WTC11 (cell line): ENCODE measurements around the gene KNDC1. TPM values are rescaled to one million over a fixed set of nuclear protein-coding genes. Genes with fewer than 3 reads are reported as not detected.

Experiments used
- ATAC-seq: fragments of 200-7000 bp; cut with Tn5 transposase; 2 replicates; pipeline ENCODE4 v1.10.0; 2021; ENCODE audit warnings: mild to moderate bottlenecking, moderate library complexity
- CTCF ChIA-PET: fragments of 300-600 bp; sonication (Branson Sonifier 250); formaldehyde crosslinking; loops from one replicate; lab custom pipeline; 2021; ENCODE audit warnings: antibody characterized with exemption; lab: Charles Lee
- POLR2A ChIA-PET: fragments of 350-600 bp; sonication (Branson Sonifier 250); formaldehyde crosslinking; loops from one replicate; lab custom pipeline; 2021; ENCODE audit warnings: antibody characterized with exemption; lab: Charles Lee
- DNase-seq: peaks from one replicate; pipeline ENCODE4 v3.0.0; 2021; ENCODE audit warnings: low spot score
- H3K27ac Mint-ChIP-seq: 2 replicates; pipeline ENCODE4 v1.8.0; 2021; ENCODE audit warnings: mixed read lengths
- H3K27me3 Mint-ChIP-seq: 2 replicates; pipeline ENCODE4 v1.8.0; 2021; ENCODE audit warnings: low read depth, mild to moderate bottlenecking, moderate library complexity, mixed read lengths
- H3K36me3 Mint-ChIP-seq: 2 replicates; pipeline ENCODE4 v1.8.0; 2021; ENCODE audit warnings: mixed read lengths
- H3K4me1 Mint-ChIP-seq: 2 replicates; pipeline ENCODE4 v1.8.0; 2022; ENCODE audit warnings: mixed read lengths
- H3K4me3 Mint-ChIP-seq: 2 replicates; pipeline ENCODE4 v1.8.0; 2021; ENCODE audit warnings: mild to moderate bottlenecking, moderate library complexity, mixed read lengths
- H3K9me3 Mint-ChIP-seq: 2 replicates; pipeline ENCODE4 v1.8.0; 2021; ENCODE audit warnings: mixed read lengths
- AR ChIP-seq: fragments of 250-450 bp; sonication (Bioruptor Pico); IDR thresholded peaks from 2 replicates; pipeline ENCODE4 v1.9.0; 2021; ENCODE audit warnings: mild to moderate bottlenecking
- ATF3 ChIP-seq: sonication (generic); formaldehyde crosslinking; conservative IDR thresholded peaks from 2 replicates; pipeline ENCODE4 v1.8.1; 2022; ENCODE audit warnings: mild to moderate bottlenecking, missing genetic modification reagents
- CDX4 ChIP-seq: fragments of 250-450 bp; sonication (Bioruptor Pico); IDR thresholded peaks from 2 replicates; pipeline ENCODE4 v1.9.0; 2021; ENCODE audit warnings: moderate library complexity, mild to moderate bottlenecking, inconsistent platforms, borderline replicate concordance
- ERG ChIP-seq: fragments of 250-450 bp; sonication (Bioruptor Pico); IDR thresholded peaks from 2 replicates; pipeline ENCODE4 v1.8.0; 2021; ENCODE audit warnings: mild to moderate bottlenecking
- ETV6 ChIP-seq: sonication (generic); formaldehyde crosslinking; IDR thresholded peaks from 2 replicates; pipeline ENCODE4 v1.8.1; 2022; ENCODE audit warnings: mild to moderate bottlenecking, missing genetic modification reagents
- GABPB1 ChIP-seq: sonication (generic); formaldehyde crosslinking; IDR thresholded peaks from 2 replicates; pipeline ENCODE4 v1.8.1; 2023; ENCODE audit warnings: mild to moderate bottlenecking, missing genetic modification reagents
- RORB ChIP-seq: fragments of 250-450 bp; sonication (Bioruptor Pico); IDR thresholded peaks from 2 replicates; pipeline ENCODE4 v1.9.0; 2021; ENCODE audit warnings: mild to moderate bottlenecking
- TCF7 ChIP-seq: sonication (generic); formaldehyde crosslinking; IDR thresholded peaks from 2 replicates; pipeline ENCODE4 v1.8.0; 2022; ENCODE audit warnings: mild to moderate bottlenecking, low read depth, missing genetic modification reagents, moderate library complexity
- ZMAT4 ChIP-seq: fragments of 250-450 bp; sonication (Bioruptor Pico); IDR thresholded peaks from 2 replicates; pipeline ENCODE4 v1.9.0; 2021; ENCODE audit warnings: mild to moderate bottlenecking
- ZNF281 ChIP-seq: sonication (generic); formaldehyde crosslinking; IDR thresholded peaks from 2 replicates; pipeline ENCODE4 v1.8.0; 2023; ENCODE audit warnings: mild to moderate bottlenecking, missing genetic modification reagents
- ZNF532 ChIP-seq: fragments of 250-450 bp; sonication (Bioruptor Pico); IDR thresholded peaks from 2 replicates; pipeline ENCODE4 v1.9.0; 2021; ENCODE audit warnings: mild to moderate bottlenecking, borderline replicate concordance
- ZNF671 ChIP-seq: fragments of 250-450 bp; sonication (Bioruptor Pico); IDR thresholded peaks from 2 replicates; pipeline ENCODE4 v1.8.0; 2021; ENCODE audit warnings: mild to moderate bottlenecking
- total RNA-seq: library from RNA; stranded (reverse); gene quantifications from 3 replicates; pipeline ENCODE4 v1.2.3, GENCODE V29; 2021
- TF ChIP-seq, protein P1 (sequence below): sonication (generic); formaldehyde crosslinking; IDR thresholded peaks from 2 replicates; pipeline ENCODE4 v1.8.1; 2023; ENCODE audit warnings: mild to moderate bottlenecking, missing genetic modification reagents, moderate library complexity
- TF ChIP-seq, protein P2 (sequence below): sonication (generic); formaldehyde crosslinking; IDR thresholded peaks from 2 replicates; pipeline ENCODE4 v1.8.0; 2022; ENCODE audit warnings: mild to moderate bottlenecking, missing genetic modification reagents

The KNDC1 gene
- total RNA-seq, 1 experiment from 2014 or later, result 26.6 TPM

GRCh38 chr10:133143546-133143945, 16.5 kb upstream of the KNDC1 start:
- CTCF ChIA-PET, result interaction anchor here (0.5 to 2.5 kb wide), 26 partner anchors 9 to 239 kb away, joined by 3 to 19 read pairs (median 5); no protein-coding TSS in a partner anchor
- peaks cover 5% of the 10 kb centered on the region; the same call in 1 of the 2 replicates for H3K27me3 Mint-ChIP-seq
- TF ChIP-seq, protein P1, sequence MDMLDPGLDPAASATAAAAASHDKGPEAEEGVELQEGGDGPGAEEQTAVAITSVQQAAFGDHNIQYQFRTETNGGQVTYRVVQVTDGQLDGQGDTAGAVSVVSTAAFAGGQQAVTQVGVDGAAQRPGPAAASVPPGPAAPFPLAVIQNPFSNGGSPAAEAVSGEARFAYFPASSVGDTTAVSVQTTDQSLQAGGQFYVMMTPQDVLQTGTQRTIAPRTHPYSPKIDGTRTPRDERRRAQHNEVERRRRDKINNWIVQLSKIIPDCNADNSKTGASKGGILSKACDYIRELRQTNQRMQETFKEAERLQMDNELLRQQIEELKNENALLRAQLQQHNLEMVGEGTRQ (CRISPR knock-in tag), result no peak
- TF ChIP-seq CDX4 (CRISPR knock-in tag) (no peak), ZMAT4 (CRISPR knock-in tag) (no peak), ATF3 (no peak), ZNF671 (CRISPR knock-in tag) (no peak), ZNF532 (CRISPR knock-in tag) (no peak), RORB (CRISPR knock-in tag) (no peak)
- H3K36me3 Mint-ChIP-seq, result peaks cover 20% of the 10 kb centered on the region
- peaks cover 32% of the 10 kb centered on the region for H3K4me1 Mint-ChIP-seq
- POLR2A ChIA-PET, result no interaction called here
- no peak for ATAC-seq
- no peak overlapping the region for H3K4me3 Mint-ChIP-seq
- no peak overlapping the region for H3K27ac Mint-ChIP-seq
- no peak for DNase-seq
- peaks cover 19% of the 10 kb centered on the region for H3K9me3 Mint-ChIP-seq

DNA sequence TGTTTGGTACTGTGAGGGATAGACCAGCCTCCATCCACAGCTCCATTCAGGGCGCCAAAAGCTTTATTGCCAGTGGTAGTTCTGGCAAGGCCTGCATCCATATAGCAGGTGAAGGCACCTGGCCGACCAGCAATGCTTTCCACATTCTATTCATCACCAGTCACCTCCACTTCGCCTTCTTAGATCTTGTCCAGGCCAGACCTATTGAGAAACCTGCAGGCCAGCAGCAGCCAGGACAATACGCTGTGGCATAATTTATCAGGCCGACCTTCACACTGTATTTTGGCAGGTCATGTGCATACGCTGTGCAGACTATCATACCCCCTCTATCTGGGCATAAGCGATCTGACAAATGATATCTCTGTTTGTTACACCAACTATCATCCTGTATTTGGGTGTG, 15.2 kb upstream of the KNDC1 start:
- Mint-ChIP-seq H3K27me3 (peaks cover 5% of the 10 kb centered on the region; the same call in 1 of the 2 replicates), H3K4me3 (no peak overlapping the region; the same call in 1 of the 2 replicates), H3K36me3 (peaks cover 33% of the 10 kb centered on the region), H3K4me1 (peaks cover 38% of the 10 kb centered on the region), H3K9me3 (peaks cover 31% of the 10 kb centered on the region), H3K27ac (peak overlapping the region; percentile 50; the same call in 1 of the 2 replicates)
- ATAC-seq, result no peak
- POLR2A ChIA-PET, result no interaction called here
- DNase-seq, result peak; percentile 7
- CTCF ChIA-PET, result interaction anchor here (1.1 to 2.5 kb wide), 6 partner anchors 14 to 206 kb away, joined by 3 to 12 read pairs (median 7); no protein-coding TSS in a partner anchor
- TF ChIP-seq ZNF281 (CRISPR knock-in tag) (no peak), ETV6 (no peak), CDX4 (CRISPR knock-in tag) (no peak), AR (CRISPR knock-in tag) (no peak), GABPB1 (no peak), TCF7 (CRISPR knock-in tag) (no peak), ERG (CRISPR knock-in tag) (no peak)
- TF ChIP-seq, protein P2, sequence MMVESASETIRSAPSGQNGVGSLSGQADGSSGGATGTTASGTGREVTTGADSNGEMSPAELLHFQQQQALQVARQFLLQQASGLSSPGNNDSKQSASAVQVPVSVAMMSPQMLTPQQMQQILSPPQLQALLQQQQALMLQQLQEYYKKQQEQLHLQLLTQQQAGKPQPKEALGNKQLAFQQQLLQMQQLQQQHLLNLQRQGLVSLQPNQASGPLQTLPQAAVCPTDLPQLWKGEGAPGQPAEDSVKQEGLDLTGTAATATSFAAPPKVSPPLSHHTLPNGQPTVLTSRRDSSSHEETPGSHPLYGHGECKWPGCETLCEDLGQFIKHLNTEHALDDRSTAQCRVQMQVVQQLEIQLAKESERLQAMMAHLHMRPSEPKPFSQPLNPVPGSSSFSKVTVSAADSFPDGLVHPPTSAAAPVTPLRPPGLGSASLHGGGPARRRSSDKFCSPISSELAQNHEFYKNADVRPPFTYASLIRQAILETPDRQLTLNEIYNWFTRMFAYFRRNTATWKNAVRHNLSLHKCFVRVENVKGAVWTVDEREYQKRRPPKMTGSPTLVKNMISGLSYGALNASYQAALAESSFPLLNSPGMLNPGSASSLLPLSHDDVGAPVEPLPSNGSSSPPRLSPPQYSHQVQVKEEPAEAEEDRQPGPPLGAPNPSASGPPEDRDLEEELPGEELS (CRISPR knock-in tag), result no peak
